ENCODE data around the gene FRMD5.

The FRMD5 gene

DNA sequence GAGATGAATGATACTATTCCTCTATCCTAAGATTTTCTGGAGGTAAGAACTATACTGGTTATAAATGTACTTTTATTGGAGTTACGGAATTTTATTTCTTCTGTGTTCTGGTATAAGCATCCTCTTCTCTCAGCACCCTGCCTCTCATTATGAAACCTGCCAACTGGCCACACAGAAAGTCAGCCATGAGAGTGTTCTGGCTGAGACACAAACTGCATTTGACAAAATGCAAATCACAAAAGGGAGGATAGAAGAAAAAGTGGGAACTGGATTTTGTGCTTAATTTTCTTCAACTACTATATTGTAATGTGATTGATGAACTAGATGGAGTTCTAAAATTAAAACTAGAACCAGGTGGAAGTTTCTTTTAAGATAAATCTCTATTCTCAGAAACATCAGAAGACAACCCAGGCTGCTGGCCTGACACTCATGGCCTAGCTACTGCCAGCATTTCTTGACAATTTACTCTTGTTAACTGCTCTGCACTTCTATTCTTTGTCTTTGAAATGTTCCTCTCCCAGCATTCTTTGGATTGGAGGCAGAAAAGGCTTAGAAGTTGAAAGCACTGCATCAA is 225.2 kb downstream of the FRMD5 start:
- H3K27ac ChIP-seq: no peak overlapping the region

DNA sequence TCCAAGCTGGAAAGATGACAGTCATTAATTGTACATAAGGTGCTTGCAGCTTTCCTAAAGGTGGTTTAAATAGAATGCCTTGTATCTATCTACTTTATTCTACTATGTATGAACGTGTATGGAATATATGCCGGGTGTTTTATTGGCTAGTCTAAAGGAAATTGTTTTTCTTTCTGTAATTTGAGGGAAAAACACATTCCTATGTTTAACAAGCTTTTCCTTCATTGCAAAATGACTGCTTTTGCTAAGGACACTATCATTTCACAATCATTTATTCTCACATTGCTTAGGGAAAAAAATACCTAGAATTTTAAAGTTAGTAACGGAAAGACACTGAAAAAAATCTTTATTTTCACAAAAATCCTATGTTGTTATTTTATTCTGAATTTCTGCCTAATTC is 226.5 kb downstream of the FRMD5 start:
- no peak for TF ChIP-seq ZFX (IDR thresholded peaks at IDR 0.05; ENCODE audit: borderline replicate concordance)
- TF ChIP-seq, protein P1, sequence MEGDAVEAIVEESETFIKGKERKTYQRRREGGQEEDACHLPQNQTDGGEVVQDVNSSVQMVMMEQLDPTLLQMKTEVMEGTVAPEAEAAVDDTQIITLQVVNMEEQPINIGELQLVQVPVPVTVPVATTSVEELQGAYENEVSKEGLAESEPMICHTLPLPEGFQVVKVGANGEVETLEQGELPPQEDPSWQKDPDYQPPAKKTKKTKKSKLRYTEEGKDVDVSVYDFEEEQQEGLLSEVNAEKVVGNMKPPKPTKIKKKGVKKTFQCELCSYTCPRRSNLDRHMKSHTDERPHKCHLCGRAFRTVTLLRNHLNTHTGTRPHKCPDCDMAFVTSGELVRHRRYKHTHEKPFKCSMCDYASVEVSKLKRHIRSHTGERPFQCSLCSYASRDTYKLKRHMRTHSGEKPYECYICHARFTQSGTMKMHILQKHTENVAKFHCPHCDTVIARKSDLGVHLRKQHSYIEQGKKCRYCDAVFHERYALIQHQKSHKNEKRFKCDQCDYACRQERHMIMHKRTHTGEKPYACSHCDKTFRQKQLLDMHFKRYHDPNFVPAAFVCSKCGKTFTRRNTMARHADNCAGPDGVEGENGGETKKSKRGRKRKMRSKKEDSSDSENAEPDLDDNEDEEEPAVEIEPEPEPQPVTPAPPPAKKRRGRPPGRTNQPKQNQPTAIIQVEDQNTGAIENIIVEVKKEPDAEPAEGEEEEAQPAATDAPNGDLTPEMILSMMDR (IDR thresholded peaks at IDR 0.05): no peak
- H3K27ac ChIP-seq: no peak overlapping the region

More for the DNA sequence above, 225.2 kb downstream of the FRMD5 start:
- no peak for TF ChIP-seq ZFX (IDR thresholded peaks at IDR 0.05; ENCODE audit: borderline replicate concordance)
- TF ChIP-seq, protein P1 (IDR thresholded peaks at IDR 0.05): no peak

- no peak overlapping the region for H3K27ac ChIP-seq
- TF ChIP-seq, protein P1 (IDR thresholded peaks at IDR 0.05): no peak
- TF ChIP-seq ZFX (IDR thresholded peaks at IDR 0.05; ENCODE audit: borderline replicate concordance): no peak
Measured at GRCh38 chr15:43966646-43967045, 228.4 kb downstream of the FRMD5 start.

GRCh38 chr15:43958861-43959330 is 236.2 kb downstream of the FRMD5 start:
- H3K27ac ChIP-seq: no peak overlapping the region
- no peak for TF ChIP-seq ZFX (IDR thresholded peaks at IDR 0.05; ENCODE audit: borderline replicate concordance)
- TF ChIP-seq, protein P1 (IDR thresholded peaks at IDR 0.05): no peak

GRCh38 chr15:43957724-43958123 is 237.3 kb downstream of the FRMD5 start:
- TF ChIP-seq, protein P1 (IDR thresholded peaks at IDR 0.05): no peak
- TF ChIP-seq ZFX (IDR thresholded peaks at IDR 0.05; ENCODE audit: borderline replicate concordance): no peak
- no peak overlapping the region for H3K27ac ChIP-seq

- TF ChIP-seq, protein P1 (IDR thresholded peaks at IDR 0.05): no peak
- TF ChIP-seq ZFX (IDR thresholded peaks at IDR 0.05; ENCODE audit: borderline replicate concordance): no peak
- no peak overlapping the region for H3K27ac ChIP-seq
Measured at GRCh38 chr15:43955140-43955539, 239.9 kb downstream of the FRMD5 start.

GRCh38 chr15:43954181-43954621 is 240.9 kb downstream of the FRMD5 start:
- H3K27ac ChIP-seq: no peak overlapping the region
- TF ChIP-seq, protein P1 (IDR thresholded peaks at IDR 0.05): no peak
- TF ChIP-seq ZFX (IDR thresholded peaks at IDR 0.05; ENCODE audit: borderline replicate concordance): no peak
